HL-60 (cell line): Measurements from ENCODE around the gene ALOXE3.

Experiments used
- DNase-seq, 2 experiments: peaks; one replicate each; pipeline ENCODE4 v3.0.0-alpha.2; 2010 to 2020; ENCODE audit warnings: low read depth in 1 of 2, low spot score in 1 of 2
- H3K27ac ChIP-seq: fragments of 250-450 bp; sonication (Bioruptor Pico); replicated peaks from 2 replicates; pipeline ENCODE4 v1.5.1; 2020; ENCODE audit warnings: mild to moderate bottlenecking, moderate library complexity
- H3K27me3 ChIP-seq: fragments of 250-450 bp; sonication (Bioruptor Pico); 2 replicates; pipeline ENCODE4 v1.5.1; 2021; ENCODE audit warnings: mild to moderate bottlenecking, moderate library complexity; ENCODE audit not compliant: insufficient read depth, poor library complexity, severe bottlenecking
- H3K4me3 ChIP-seq: replicated peaks from 2 replicates; pipeline ENCODE4 v1.5.1; 2011; ENCODE audit warnings: mild to moderate bottlenecking, control low read depth, low read length; ENCODE audit not compliant: insufficient read depth
- CTCF ChIP-seq: IDR thresholded peaks from one replicate; pipeline ENCODE4 v1.5.1; 2011; ENCODE audit warnings: low read length, control low read depth, inconsistent platforms; ENCODE audit not compliant: insufficient read depth
- GABPA ChIP-seq: IDR thresholded peaks from 2 replicates; pipeline ENCODE4 v1.6.1; 2012; ENCODE audit warnings: low read depth
- POLR2AphosphoS5 ChIP-seq: IDR thresholded peaks from 2 replicates; pipeline ENCODE4 v1.6.1; 2012; ENCODE audit warnings: low read depth
- REST ChIP-seq: IDR thresholded peaks from 2 replicates; pipeline ENCODE4 v1.6.1; 2012; ENCODE audit warnings: low read depth; ENCODE audit not compliant: insufficient replicate concordance
- SPI1 ChIP-seq: IDR thresholded peaks from 2 replicates; pipeline ENCODE4 v1.6.1; 2012; ENCODE audit warnings: low read depth, mild to moderate bottlenecking, borderline replicate concordance

Gene ALOXE3

GRCh38 chr17:8056976-8057625 is 61.2 kb downstream of the ALOXE3 start:
- no peak for TF ChIP-seq CTCF
- TF ChIP-seq REST = no peak
- TF ChIP-seq GABPA = no peak
- no peak for TF ChIP-seq POLR2AphosphoS5
- TF ChIP-seq SPI1 = no peak
- no peak overlapping the region for H3K4me3 ChIP-seq
- DNase-seq = no peak
- peak overlapping the region; percentile 75 for H3K27ac ChIP-seq
- H3K27me3 ChIP-seq = no peaks in the 10 kb centered on the region

GRCh38 chr17:8056232-8056975 is 61.9 kb downstream of the ALOXE3 start:
- Histone ChIP-seq H3K27me3 (no peaks in the 10 kb centered on the region), H3K27ac (peak overlapping the region; percentile 75), H3K4me3 (no peak overlapping the region)
- TF ChIP-seq CTCF = no peak
- 0 out of 2 replicates have a peak, but pooled peaks have one; percentile 25 for TF ChIP-seq GABPA
- peak; percentile 65 for TF ChIP-seq REST
- peak; percentile 34; the same call in 1 of the 2 replicates for TF ChIP-seq SPI1
- TF ChIP-seq POLR2AphosphoS5 = peak; percentile 94
- DNase-seq = peak; percentile 92 to 94

- peak overlapping the region; percentile 75 for H3K27ac ChIP-seq
- H3K27me3 ChIP-seq = no peaks in the 10 kb centered on the region
- DNase-seq = no peak
- TF ChIP-seq SPI1 (no peak), REST (no peak), CTCF (no peak), GABPA (no peak), POLR2AphosphoS5 (no peak)
- no peak overlapping the region for H3K4me3 ChIP-seq
These were observed 62.5 kb downstream of the ALOXE3 start for GRCh38 chr17:8055851-8056231.
